ENCODE data around the gene ATP6V1G3.

ATP6V1G3 gene

DNA sequence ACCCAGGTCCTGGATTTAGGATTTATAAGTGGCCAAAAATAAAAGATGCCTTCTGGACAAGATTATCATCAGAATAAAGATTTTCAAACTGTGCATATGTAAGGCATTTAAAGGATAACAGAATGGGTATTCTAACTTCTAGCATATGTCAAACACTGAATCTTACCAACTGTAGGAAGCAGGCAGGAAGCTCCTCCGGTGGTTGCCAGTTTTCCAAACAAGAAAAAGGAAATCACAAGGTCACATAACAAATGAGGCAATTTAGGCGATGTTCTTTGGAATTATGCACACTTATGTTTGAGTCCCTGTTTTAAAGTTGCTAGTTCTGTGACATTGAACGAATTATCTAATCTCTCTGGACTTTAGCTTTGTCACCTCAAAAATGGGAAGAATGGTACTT lies 48.9 kb downstream of the ATP6V1G3 start:
- no peak overlapping the region for H3K27ac ChIP-seq
- CTCF ChIA-PET, result interaction anchor here (0.6 to 0.7 kb wide), 2 partner anchors 150 to 591 kb away, joined by 3 to 4 read pairs; no protein-coding TSS in a partner anchor
- POLR2A ChIA-PET (ENCODE audit: low non-redundant PET), result no interaction called here
- DNase-seq (ENCODE audit: low spot score), result no peak
- TF ChIP-seq, protein P1, sequence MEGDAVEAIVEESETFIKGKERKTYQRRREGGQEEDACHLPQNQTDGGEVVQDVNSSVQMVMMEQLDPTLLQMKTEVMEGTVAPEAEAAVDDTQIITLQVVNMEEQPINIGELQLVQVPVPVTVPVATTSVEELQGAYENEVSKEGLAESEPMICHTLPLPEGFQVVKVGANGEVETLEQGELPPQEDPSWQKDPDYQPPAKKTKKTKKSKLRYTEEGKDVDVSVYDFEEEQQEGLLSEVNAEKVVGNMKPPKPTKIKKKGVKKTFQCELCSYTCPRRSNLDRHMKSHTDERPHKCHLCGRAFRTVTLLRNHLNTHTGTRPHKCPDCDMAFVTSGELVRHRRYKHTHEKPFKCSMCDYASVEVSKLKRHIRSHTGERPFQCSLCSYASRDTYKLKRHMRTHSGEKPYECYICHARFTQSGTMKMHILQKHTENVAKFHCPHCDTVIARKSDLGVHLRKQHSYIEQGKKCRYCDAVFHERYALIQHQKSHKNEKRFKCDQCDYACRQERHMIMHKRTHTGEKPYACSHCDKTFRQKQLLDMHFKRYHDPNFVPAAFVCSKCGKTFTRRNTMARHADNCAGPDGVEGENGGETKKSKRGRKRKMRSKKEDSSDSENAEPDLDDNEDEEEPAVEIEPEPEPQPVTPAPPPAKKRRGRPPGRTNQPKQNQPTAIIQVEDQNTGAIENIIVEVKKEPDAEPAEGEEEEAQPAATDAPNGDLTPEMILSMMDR (conservative IDR thresholded peaks at IDR 0.05; ENCODE audit: low read depth), result no peak

DNA sequence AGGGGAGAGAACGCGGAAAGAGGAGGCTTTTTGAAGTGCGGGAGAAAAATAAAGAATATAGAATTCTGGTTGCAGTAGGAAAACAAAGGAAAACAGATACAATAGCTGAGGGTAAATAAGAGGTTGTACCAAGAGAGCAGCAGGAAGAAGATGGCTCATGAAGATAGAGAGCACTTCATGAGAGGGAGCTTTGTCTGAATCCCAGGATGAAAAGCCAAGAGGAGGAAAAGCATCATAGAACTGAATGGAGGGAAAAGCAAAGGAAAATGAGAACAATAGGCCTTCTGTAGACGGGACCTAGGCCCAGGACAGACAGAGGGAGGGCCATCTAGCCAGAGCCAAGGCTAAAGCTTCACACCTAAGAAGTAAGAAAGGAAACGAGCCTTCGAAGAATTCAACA lies 49.5 kb downstream of the ATP6V1G3 start:
- POLR2A ChIA-PET (ENCODE audit: low non-redundant PET), result no interaction called here
- H3K27ac ChIP-seq, result no peak overlapping the region
- no peak for DNase-seq (ENCODE audit: low spot score)
- TF ChIP-seq, protein P1 (conservative IDR thresholded peaks at IDR 0.05; ENCODE audit: low read depth), result no peak
- CTCF ChIA-PET, result interaction anchor here (0.6 to 0.7 kb wide), 2 partner anchors 1420 to 1852 kb away, joined by 3 read pairs; no protein-coding TSS in a partner anchor

DNA sequence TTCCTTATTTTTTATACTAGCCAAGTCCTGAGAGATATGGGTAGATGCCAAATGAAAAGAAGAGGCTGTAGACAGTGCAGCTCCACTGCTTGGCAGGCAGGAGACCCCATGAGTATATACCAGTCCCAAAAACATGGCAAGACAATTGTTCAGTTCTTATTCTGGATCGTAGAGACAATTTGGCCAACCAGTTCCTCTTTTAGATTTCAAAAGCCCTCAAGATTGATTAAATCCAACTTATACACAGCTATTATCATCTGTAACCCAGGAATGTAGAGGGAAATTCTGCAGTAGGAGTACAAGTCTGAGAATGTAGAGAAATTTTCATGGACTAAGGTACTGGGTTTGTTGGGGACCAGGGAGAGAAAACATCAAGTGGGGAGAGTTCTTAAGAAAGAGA lies 50.3 kb downstream of the ATP6V1G3 start:
- POLR2A ChIA-PET (ENCODE audit: low non-redundant PET), result no interaction called here
- DNase-seq (ENCODE audit: low spot score), result no peak
- no peak overlapping the region for H3K27ac ChIP-seq
- CTCF ChIA-PET, result interaction anchor here (0.5 kb wide), 1 partner anchor 955 kb away, joined by 3 read pairs; no protein-coding TSS in a partner anchor
- TF ChIP-seq, protein P1 (conservative IDR thresholded peaks at IDR 0.05; ENCODE audit: low read depth), result no peak

DNA sequence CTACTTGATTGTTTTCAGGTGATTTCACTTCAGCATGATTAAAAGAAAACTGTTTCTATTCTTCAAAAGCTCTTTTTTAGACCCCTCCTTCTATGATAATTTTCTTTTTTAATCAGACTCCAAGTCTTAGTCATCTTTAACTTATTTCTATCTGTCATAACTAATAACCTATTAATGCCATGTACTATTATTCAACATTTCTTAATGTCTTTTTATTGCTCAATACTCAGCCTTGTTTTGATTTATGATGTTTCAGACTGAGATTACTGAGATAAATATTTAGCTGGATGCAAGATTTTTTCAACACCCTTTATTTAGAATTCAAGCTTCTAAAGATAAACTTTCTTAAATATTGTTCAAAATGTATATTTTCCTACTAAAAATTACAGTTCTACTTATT lies 53.6 kb downstream of the ATP6V1G3 start:
- POLR2A ChIA-PET (ENCODE audit: low non-redundant PET), result no interaction called here
- TF ChIP-seq, protein P1 (conservative IDR thresholded peaks at IDR 0.05; ENCODE audit: low read depth), result no peak
- CTCF ChIA-PET, result interaction anchor here (0.6 kb wide), 1 partner anchor 466 kb away, joined by 3 read pairs; no protein-coding TSS in a partner anchor

DNA sequence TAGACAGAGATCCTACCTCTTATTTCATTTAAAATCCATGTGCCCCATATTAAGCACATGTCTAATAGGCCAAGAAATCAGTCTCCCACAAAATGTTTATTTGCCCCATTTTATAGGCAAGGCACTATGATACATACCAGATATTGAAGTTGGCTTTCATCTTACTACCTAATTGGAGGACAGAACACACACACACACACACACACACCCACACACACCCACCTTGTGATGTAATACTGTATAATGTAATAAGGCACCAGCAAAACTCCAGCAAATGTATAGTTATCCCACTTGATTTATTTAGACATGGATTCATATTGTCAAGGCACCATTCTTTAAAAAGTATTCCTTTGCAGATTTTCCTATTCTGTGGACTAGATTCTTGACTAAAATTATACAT lies 56.8 kb downstream of the ATP6V1G3 start:
- ChIA-PET POLR2A (ENCODE audit: low non-redundant PET) (no interaction called here), CTCF (interaction anchor here (0.6 kb wide), 2 partner anchors 223 to 419 kb away, joined by 3 read pairs; no protein-coding TSS in a partner anchor)
- TF ChIP-seq, protein P1 (conservative IDR thresholded peaks at IDR 0.05; ENCODE audit: low read depth), result no peak
- DNase-seq (ENCODE audit: low spot score), result no peak
- no peak overlapping the region for H3K27ac ChIP-seq

More for the DNA sequence above, 53.6 kb downstream of the ATP6V1G3 start:
- no peak for DNase-seq (ENCODE audit: low spot score)
- no peak overlapping the region for H3K27ac ChIP-seq

DNA sequence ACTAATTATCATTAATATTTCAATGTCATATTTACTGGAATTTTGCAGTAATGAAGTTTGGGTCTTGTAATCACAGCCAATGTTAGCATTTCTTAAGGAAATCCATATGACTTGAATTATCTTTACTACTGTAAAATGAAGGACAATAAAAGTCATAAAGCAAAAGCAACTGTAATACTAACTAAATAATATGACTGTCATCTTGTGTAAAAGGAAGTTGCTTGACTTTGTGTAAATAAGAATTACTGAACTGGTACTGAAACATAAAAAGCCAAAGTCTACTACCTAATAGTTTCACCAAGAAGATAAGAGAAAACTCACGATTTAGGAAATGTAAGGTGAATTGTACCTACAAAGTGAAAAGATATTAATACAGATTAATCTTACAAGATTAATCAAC lies 57.5 kb downstream of the ATP6V1G3 start:
- no peak for DNase-seq (ENCODE audit: low spot score)
- TF ChIP-seq, protein P1 (conservative IDR thresholded peaks at IDR 0.05; ENCODE audit: low read depth), result no peak
- no peak overlapping the region for H3K27ac ChIP-seq
- ChIA-PET CTCF (interaction anchor here (0.6 kb wide), 1 partner anchor 224 kb away, joined by 3 read pairs; no protein-coding TSS in a partner anchor), POLR2A (ENCODE audit: low non-redundant PET) (no interaction called here)
